MCF 10A (cell line): ENCODE data around the gene TGFBI. TPM values are rescaled to one million over a fixed set of nuclear protein-coding genes. Genes with fewer than 3 reads are reported as not detected.

ENCODE experiments used
- BruUV-seq: library from RNA; stranded (reverse); fragments of 400-500 nt; replicated peaks from 2 replicates; lab custom pipeline; 2021; lab: Mats Ljungman, UMichigan
- CTCF ChIA-PET: fragments of 300-600 bp; sonication (Branson Sonifier 250); formaldehyde crosslinking; extraction: SDS; loops from one replicate; lab custom pipeline; 2021; ENCODE audit warnings: antibody characterized with exemption, inconsistent platforms; lab: Yijun Ruan, JAX
- POLR2A ChIA-PET: fragments of 300-600, 350-650 bp; sonication (Branson Sonifier 250); formaldehyde crosslinking; extraction: SDS; loops from one replicate; lab custom pipeline; 2020; ENCODE audit warnings: antibody characterized with exemption, inconsistent platforms; lab: Yijun Ruan, JAX
- DNase-seq: peaks from one replicate; pipeline ENCODE4 v3.0.0-alpha.2; 2018; ENCODE audit not compliant: unreplicated experiment
- H3K27ac Mint-ChIP-seq: one replicate; pipeline ENCODE4 v1.8.0; 2022; ENCODE audit warnings: mild to moderate bottlenecking, low read depth, mixed read lengths; ENCODE audit not compliant: unreplicated experiment
- H3K27me3 Mint-ChIP-seq: one replicate; pipeline ENCODE4 v1.8.0; 2022; ENCODE audit warnings: mixed read lengths; ENCODE audit not compliant: insufficient read depth, unreplicated experiment
- H3K36me3 Mint-ChIP-seq: one replicate; pipeline ENCODE4 v1.8.0; 2022; ENCODE audit warnings: mild to moderate bottlenecking, moderate library complexity, mixed read lengths; ENCODE audit not compliant: insufficient read depth, unreplicated experiment
- H3K4me1 Mint-ChIP-seq: one replicate; pipeline ENCODE4 v1.8.0; 2022; ENCODE audit warnings: mixed read lengths; ENCODE audit not compliant: insufficient read depth, unreplicated experiment
- H3K4me3 Mint-ChIP-seq: one replicate; pipeline ENCODE4 v1.8.0; 2022; ENCODE audit warnings: mild to moderate bottlenecking, moderate library complexity, mixed read lengths; ENCODE audit not compliant: unreplicated experiment
- H3K9me3 Mint-ChIP-seq: one replicate; pipeline ENCODE4 v1.8.0; 2022; ENCODE audit warnings: mixed read lengths; ENCODE audit not compliant: unreplicated experiment
- CTCF ChIP-seq: fragments of 200-600 bp; IDR thresholded peaks from one replicate; pipeline ENCODE4 v1.8.0; 2022; ENCODE audit warnings: antibody characterized with exemption, mild to moderate bottlenecking; ENCODE audit not compliant: unreplicated experiment
- intact Hi-C: fragments of 100-400 bp; cut with micrococcal nuclease; formaldehyde crosslinking; loops from 2 replicates; pipeline ENCODE4 v1.14.1; 2022
- total RNA-seq: library from RNA; stranded (reverse); gene quantifications from 2 replicates; pipeline ENCODE4 v1.2.3, GENCODE V29; 2022

Gene TGFBI
- total RNA-seq, 1 experiment from 2014 or later: 892 TPM

GRCh38 chr5:135980620-135981019 lies 48.2 kb upstream of the TGFBI start:
- no peak for TF ChIP-seq CTCF
- POLR2A ChIA-PET: interaction anchor here (0.6 to 2.7 kb wide), 4 partner anchors 31 to 129 kb away, joined by 3 to 8 read pairs (median 4); partner anchors contain the start of gene TGFBI

GRCh38 chr5:135985951-135986350 lies 42.8 kb upstream of the TGFBI start:
- POLR2A ChIA-PET: interaction anchor here (1.1 to 1.6 kb wide), 3 partner anchors 11 to 48 kb away, joined by 3 to 7 read pairs (median 6); no protein-coding TSS in a partner anchor
- intact Hi-C loops: no loop called here
- no TSS peak for BruUV-seq
- TF ChIP-seq CTCF: no peak
- H3K27me3 Mint-ChIP-seq: no peaks in the 10 kb centered on the region
- no peak for DNase-seq
- H3K36me3 Mint-ChIP-seq: peaks cover 6% of the 10 kb centered on the region
- H3K4me3 Mint-ChIP-seq: no peak overlapping the region
- no peaks in the 10 kb centered on the region for H3K4me1 Mint-ChIP-seq
- CTCF ChIA-PET: interaction anchor here (1.3 kb wide), 1 partner anchor 226 kb away, joined by 5 read pairs; no protein-coding TSS in a partner anchor
- no peak overlapping the region for H3K27ac Mint-ChIP-seq
- H3K9me3 Mint-ChIP-seq: peaks cover 8% of the 10 kb centered on the region

More at GRCh38 chr5:135980620-135981019, 48.2 kb upstream of the TGFBI start:
- peaks cover 8% of the 10 kb centered on the region for H3K9me3 Mint-ChIP-seq
- no peaks in the 10 kb centered on the region for H3K36me3 Mint-ChIP-seq
- peak; percentile 46 for DNase-seq
- intact Hi-C loops: no loop called here
- CTCF ChIA-PET: interaction anchor here (0.7 to 1.5 kb wide), 3 partner anchors 19 to 193 kb away, joined by 3 to 5 read pairs (median 3); no protein-coding TSS in a partner anchor
- BruUV-seq: no TSS peak
- no peak overlapping the region for H3K27ac Mint-ChIP-seq
- no peak overlapping the region for H3K4me3 Mint-ChIP-seq
- H3K27me3 Mint-ChIP-seq: no peaks in the 10 kb centered on the region
- H3K4me1 Mint-ChIP-seq: peaks cover 6% of the 10 kb centered on the region

- intact Hi-C loops: no loop called here
- peaks cover 6% of the 10 kb centered on the region for H3K36me3 Mint-ChIP-seq
- TF ChIP-seq CTCF: no peak
- H3K4me3 Mint-ChIP-seq: no peak overlapping the region
- no peaks in the 10 kb centered on the region for H3K4me1 Mint-ChIP-seq
- ChIA-PET POLR2A (interaction anchor here (0.7 to 1.6 kb wide), 6 partner anchors 10 to 50 kb away, joined by 3 to 7 read pairs (median 6); partner anchors contain the start of gene TGFBI), CTCF (interaction anchor here (0.9 to 1.3 kb wide), 3 partner anchors 11 to 225 kb away, joined by 3 to 5 read pairs (median 3); no protein-coding TSS in a partner anchor)
- no peak overlapping the region for H3K27ac Mint-ChIP-seq
- no peaks in the 10 kb centered on the region for H3K27me3 Mint-ChIP-seq
- H3K9me3 Mint-ChIP-seq: peaks cover 8% of the 10 kb centered on the region
- no peak for DNase-seq
- no TSS peak for BruUV-seq
These were observed 42.4 kb upstream of the TGFBI start for GRCh38 chr5:135986401-135986800.

GRCh38 chr5:135986891-135987401 lies 41.8 kb upstream of the TGFBI start:
- peaks cover 6% of the 10 kb centered on the region for H3K36me3 Mint-ChIP-seq
- no peak for TF ChIP-seq CTCF
- intact Hi-C loops: no loop called here
- ChIA-PET CTCF (interaction anchor here (0.6 to 1.3 kb wide), 8 partner anchors 10 to 225 kb away, joined by 3 to 7 read pairs (median 4); no protein-coding TSS in a partner anchor), POLR2A (interaction anchor here (0.7 to 1.6 kb wide), 9 partner anchors 10 to 145 kb away, joined by 3 to 7 read pairs (median 4); partner anchors contain the start of gene TGFBI)
- no TSS peak for BruUV-seq
- no peak overlapping the region for H3K4me3 Mint-ChIP-seq
- no peak overlapping the region for H3K27ac Mint-ChIP-seq
- no peaks in the 10 kb centered on the region for H3K27me3 Mint-ChIP-seq
- H3K4me1 Mint-ChIP-seq: no peaks in the 10 kb centered on the region
- peaks cover 8% of the 10 kb centered on the region for H3K9me3 Mint-ChIP-seq
- DNase-seq: no peak
